HuH-7 (cell line): ENCODE results near the gene GYG2.
"Not testable (repeated sequence)": the region's sequence is repeated elsewhere in the genome, so short reads cannot be mapped to it uniquely, and the experiment has no call there.

Experiments used
- DNase-seq: peaks from one replicate; pipeline ENCODE4 v3.0.0; 2011; ENCODE audit warnings: low spot score

Gene GYG2

GRCh38 chrX:2828344-2828958 is at the start of gene GYG2:
Gene GYG2, plus strand, starts transcription at chrX:2828930. Its CDS starts 1,259 bp downstream, at chrX:2830189.
- DNase-seq = peak; percentile 30

- not testable (repeated sequence) for DNase-seq
Observed at GRCh38 chrX:2780472-2781225, 48.1 kb upstream of the GYG2 start.

GRCh38 chrX:2781226-2781571 is 47.5 kb upstream of the GYG2 start:
- DNase-seq = no peak

DNA sequence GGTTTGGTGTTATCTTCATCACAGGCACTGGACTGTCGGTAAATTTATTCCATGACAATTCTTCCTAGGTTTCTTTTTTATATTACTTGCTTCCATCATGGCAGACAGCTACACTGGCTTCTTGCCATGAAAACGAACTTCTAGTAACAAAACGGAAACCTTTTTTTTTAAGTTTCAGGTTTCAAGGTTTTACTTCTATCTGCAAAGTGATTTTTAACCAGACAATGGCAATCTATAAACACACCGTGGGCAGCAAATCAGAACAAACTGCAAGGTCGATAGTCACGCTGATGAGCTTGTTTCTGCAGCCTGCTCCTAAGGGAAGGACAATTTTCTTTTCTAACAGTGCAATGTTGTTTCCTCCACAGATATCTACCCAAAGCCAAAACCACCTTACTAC is 47.0 kb upstream of the GYG2 start:
- no peak for DNase-seq

- no peak for DNase-seq
Observed at GRCh38 chrX:2782171-2782570, 46.6 kb upstream of the GYG2 start.

- DNase-seq = no peak
Observed at GRCh38 chrX:2782778-2783177, 46.0 kb upstream of the GYG2 start.

GRCh38 chrX:2784026-2784425 is 44.7 kb upstream of the GYG2 start:
- no peak for DNase-seq

GRCh38 chrX:2785538-2785937 is 43.2 kb upstream of the GYG2 start:
- no peak for DNase-seq

DNA sequence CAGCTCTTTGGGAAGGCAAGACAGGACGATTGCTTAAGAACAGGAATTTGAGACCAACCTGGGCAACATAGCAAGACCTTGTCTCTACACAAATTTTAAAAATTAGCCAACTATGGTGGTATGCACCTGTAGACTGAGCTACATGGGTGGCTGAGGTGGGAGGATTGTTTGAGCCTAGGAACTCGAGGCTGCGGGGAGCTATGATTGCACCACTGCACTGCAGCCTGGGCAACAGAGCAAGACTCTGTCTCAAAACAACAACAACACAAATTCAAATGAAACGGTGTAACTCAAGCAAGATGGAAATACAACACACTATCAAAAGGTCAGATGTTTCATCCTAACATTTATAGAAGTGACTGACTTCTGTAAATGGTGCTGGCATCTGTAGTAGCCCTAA is 39.8 kb upstream of the GYG2 start:
- DNase-seq = no peak

- DNase-seq = no peak
Observed at GRCh38 chrX:2789569-2789968, 39.2 kb upstream of the GYG2 start.

DNA sequence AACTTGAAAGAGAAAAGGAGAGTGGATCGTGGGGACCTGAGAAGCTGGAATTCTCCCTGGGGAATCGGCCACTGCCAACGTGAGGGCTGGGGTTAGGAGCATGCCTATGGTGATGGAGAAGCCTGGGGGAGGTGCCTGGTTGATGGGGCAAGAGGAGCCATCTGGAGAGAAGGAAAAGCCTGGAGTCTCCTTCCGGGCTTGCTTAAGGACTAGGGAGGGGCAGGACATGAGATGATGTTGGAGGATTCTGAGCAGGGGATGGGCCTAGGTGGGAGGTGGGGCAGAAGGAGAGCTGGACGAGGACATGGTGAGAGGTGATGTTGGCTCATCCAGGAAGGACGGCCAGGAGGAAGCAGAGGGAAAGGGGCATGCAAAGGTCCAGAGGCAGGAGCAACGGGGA is 35.0 kb upstream of the GYG2 start:
- no peak for DNase-seq

DNA sequence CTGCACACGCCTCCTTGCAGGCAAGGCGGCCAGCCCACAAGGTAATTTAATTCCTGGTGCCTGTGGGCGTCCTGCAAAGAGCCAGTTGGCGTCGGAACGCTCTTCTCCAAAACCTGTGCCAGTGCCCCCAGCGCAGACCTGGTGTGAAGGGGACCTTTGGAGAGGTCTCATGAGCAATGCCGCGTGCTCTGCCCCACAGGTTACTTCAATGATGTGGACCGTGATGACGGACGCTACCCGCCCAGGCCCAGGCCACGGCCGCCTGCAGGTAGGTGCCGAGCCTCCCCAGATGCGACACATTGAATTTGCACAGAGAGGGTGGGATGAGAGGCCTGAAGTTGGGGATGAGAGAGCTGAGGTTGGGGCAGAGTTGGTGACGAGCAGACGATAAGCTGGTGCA is 34.4 kb upstream of the GYG2 start:
- DNase-seq = no peak

DNA sequence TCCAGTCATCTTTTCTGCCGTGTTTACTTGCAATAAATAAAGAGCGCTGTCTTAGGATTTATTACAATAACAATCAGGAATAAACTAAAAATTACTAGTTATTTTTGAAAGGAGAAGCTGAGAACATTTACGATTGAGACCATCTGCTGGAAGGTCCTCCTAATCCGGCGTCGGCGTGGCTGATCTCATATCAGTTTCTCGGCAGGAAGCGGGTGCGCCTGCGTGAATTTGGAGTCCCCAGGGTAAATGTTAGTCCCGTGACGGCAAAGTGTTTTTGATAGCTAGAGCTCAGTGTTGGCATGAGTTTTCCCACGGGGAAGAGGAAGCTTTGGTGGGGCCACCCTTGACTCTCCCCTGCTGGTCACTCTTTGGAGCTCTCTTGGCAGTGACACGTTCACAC is 31.9 kb upstream of the GYG2 start:
- not testable (repeated sequence) for DNase-seq

- DNase-seq = no peak
Observed at GRCh38 chrX:2799369-2799768, 29.4 kb upstream of the GYG2 start.

DNA sequence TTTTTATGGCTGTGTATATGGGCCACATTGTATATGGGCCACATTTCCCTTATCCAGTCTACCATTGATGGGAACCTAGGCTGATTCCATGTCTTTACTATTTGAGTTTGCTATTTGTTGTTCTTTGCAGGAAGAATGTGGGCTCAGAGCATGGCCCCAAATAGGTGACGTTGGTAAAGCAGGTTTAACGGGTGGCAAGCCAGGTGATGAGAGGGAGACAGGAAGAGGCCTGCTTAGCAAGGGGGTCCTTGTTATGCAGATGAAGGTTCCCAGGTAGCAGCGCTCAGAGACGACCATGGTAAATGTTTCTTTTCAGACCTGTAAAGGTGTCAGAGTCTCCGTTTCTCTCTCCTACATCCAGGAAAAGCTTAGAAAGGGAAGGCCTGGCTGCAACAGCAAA is 28.8 kb upstream of the GYG2 start:
- not testable (repeated sequence) for DNase-seq

GRCh38 chrX:2801223-2801622 is 27.5 kb upstream of the GYG2 start:
- no peak for DNase-seq

GRCh38 chrX:2802376-2803090 is 26.2 kb upstream of the GYG2 start:
- not testable (repeated sequence) for DNase-seq

DNA sequence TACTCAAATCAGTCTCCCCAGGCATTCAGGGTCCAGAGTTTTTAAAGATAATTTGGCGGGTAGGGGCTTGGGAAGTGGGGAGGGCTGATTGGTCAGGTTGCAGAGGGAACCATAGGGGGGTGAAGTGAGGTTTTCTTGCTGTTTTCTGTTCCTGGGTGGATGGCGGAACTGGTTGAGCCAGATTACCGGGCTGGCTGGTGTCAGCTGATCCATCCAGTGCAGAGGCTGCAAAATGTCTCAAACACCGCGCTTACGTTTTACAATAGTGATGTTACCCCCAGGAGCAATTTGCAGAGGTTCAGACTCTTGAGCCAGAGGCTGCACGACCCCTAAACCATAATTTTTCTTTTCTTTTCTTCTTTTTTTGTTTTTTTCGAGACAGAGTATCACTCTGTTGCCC is 25.2 kb upstream of the GYG2 start:
- DNase-seq = not testable (repeated sequence)

DNA sequence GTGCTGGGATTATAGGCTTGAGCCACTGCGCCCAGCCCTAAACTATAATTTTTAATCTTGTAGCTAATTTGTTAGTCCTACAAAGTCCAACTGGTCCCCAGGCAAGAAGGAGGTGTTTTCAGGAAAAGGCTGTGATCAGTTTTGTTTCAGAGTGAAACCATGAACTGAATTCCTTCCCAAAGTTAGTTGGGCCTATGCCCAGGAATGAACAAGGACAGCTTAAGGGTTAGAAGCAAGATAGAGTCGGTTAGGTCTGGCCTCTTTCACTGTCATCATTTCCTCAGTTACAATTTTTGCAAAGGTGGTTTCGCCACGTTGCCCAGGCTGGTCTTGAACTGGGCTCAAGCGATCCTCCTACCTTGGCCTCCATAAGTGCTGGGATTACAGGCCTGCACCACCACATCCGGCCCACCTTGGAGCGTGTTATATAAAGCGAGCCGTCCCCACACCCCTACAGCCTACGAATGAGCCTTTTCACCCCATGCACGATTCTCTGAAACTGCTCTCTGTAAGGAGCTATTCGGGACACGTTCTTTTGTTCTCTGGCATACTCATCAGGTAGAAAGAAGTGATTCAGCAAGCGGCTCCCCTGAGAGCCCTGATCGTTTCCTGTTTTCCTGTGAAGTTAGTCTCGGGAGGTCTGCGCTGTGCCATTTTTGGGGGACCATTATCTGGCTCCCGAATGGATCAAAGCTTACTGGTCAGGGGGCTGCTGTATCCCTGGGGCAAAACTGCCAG is 24.5 kb upstream of the GYG2 start:
- not testable (repeated sequence) for DNase-seq

- not testable (repeated sequence) for DNase-seq
Observed at GRCh38 chrX:2804858-2805257, 23.9 kb upstream of the GYG2 start.

DNA sequence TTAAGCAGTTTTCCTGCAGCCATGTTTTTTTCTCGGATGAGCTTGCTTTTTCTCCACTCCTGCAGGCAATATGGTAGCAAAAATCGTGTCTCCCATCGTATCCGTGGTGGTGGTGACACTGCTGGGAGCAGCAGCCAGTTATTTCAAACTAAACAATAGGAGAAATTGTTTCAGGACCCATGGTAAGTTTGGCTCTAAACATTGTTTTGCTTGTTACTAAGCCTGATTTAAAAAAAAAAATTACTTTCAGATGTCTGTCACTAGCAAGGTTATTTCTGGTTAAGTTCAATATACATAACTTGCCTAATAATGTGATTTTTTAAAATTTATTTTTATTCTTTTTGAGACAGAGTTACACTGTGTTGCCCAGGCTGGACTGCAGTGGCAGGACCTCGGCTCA is 17.5 kb upstream of the GYG2 start:
- DNase-seq = no peak

GRCh38 chrX:2812161-2812907 is 16.4 kb upstream of the GYG2 start:
- DNase-seq = not testable (repeated sequence)
